AG09309 (cell line): Measurements from ENCODE around the gene SCP2.
"Not testable (repeated sequence)": the region's sequence is repeated elsewhere in the genome, so short reads cannot be mapped to it uniquely, and the experiment has no call there.

Experiments used
- DNase-seq: peaks from one replicate; pipeline ENCODE4 v3.0.0-alpha.2; 2010; ENCODE audit warnings: low read depth
- H3K4me3 ChIP-seq: 2 replicates; pipeline ENCODE4 v1.5.1; 2011; ENCODE audit warnings: mild to moderate bottlenecking, low read depth, low read length, moderate library complexity; ENCODE audit not compliant: control insufficient read depth
- CTCF ChIP-seq: IDR thresholded peaks from 2 replicates; pipeline ENCODE4 v1.5.1; 2011; ENCODE audit warnings: mild to moderate bottlenecking, low read depth, low read length, inconsistent platforms; ENCODE audit not compliant: insufficient read depth, control insufficient read depth; ENCODE audit errors: missing control alignments

SCP2 gene

DNA sequence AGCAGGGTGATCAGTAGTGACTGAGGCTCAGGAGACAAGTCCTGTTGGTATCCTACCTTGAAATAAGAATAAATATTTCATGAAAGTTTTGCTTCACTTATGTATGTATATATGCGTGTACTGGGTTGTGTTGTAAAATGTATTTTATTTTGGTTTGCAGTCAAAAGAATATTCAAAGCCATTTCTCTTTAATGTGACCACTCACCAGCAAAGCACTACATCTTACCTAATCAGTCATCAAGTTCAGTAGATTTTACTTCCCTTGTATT lies 11.0 kb downstream of the SCP2 start:
- H3K4me3 ChIP-seq = no peak overlapping the region
- DNase-seq = no peak
- TF ChIP-seq CTCF = no peak

GRCh38 chr1:52943876-52944416 lies 16.9 kb downstream of the SCP2 start:
- H3K4me3 ChIP-seq = no peak overlapping the region
- DNase-seq = no peak
- TF ChIP-seq CTCF = no peak

DNA sequence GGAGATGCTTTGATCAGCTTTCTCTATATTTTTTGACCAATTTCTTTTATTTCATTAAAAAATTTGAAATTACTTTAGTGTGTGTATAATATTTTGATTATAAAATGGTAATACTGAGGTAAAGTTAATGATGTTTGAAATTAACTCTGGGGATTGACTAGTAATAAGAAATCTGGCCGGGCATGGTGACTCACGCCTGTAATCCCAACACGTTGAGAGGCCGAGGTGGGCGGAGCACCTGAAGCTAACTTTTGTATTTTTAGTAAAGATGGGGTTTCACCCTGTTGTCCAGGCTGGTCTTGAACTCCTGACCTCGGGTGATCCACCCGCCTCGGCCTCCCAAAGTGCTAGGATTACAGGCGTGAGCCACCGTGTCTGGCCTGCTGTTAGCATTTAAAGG lies 17.5 kb downstream of the SCP2 start:
- TF ChIP-seq CTCF = no peak
- no peak for DNase-seq
- no peak overlapping the region for H3K4me3 ChIP-seq

GRCh38 chr1:52947490-52947889 lies 20.4 kb downstream of the SCP2 start:
- no peak overlapping the region for H3K4me3 ChIP-seq
- DNase-seq = no peak
- TF ChIP-seq CTCF = no peak

GRCh38 chr1:52949602-52950001 lies 22.5 kb downstream of the SCP2 start:
- not testable (repeated sequence) for DNase-seq, H3K4me3 ChIP-seq

GRCh38 chr1:52952112-52952511 lies 25.0 kb downstream of the SCP2 start:
- TF ChIP-seq CTCF = no peak

DNA sequence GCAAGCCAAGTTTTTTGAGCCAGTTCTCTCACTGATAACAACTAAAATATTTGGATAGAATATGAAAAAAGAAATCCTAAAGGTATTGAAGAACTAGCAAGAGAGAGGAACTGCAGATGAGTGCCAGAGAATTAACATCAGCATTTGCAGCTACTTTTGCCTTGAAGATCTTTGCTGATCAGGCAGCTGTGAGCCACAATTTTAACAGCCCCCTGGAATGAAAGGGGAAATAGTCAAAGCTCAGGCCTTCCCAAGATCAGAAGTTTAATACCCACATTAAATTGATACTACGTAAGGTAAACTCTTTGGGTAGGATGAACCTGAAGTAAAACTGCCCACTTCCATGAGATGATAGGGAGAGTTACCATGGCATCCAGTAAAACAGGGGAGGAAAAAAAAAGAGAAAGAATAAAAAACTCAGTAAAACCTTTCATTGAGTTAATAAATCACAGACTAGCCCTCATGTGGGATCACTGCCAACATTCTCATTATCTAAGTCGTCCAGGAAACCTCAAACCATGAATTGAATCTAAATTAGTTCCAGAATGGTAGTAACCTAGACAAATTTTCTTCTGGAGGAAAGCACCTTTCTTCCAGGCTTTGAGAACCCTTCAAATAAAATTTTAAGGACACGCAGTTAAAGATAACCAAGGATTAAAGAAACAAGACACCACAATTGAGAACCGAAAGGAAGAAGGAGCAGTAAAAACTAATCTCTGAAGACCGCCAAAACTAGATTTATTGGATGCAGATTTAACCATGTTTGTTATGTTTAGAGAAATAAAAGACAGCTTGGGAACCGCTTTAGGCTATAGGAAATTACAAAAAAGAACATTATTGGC lies 28.3 kb downstream of the SCP2 start:
- no peak for TF ChIP-seq CTCF
- H3K4me3 ChIP-seq = no peak overlapping the region
- peak; percentile 89 for DNase-seq

More at GRCh38 chr1:52952112-52952511, 25.0 kb downstream of the SCP2 start:
- no peak overlapping the region for H3K4me3 ChIP-seq
- DNase-seq = no peak
